HUES64 (cell line): ENCODE results near the gene BMP7.

Experiments
- H3K27ac ChIP-seq: 2 replicates; pipeline ENCODE4 v1.7.0; 2013; ENCODE audit warnings: low read depth, low read length, inconsistent platforms
- H3K27me3 ChIP-seq: 2 replicates; pipeline ENCODE4 v1.6.1; 2013; ENCODE audit warnings: mild to moderate bottlenecking, low read length; ENCODE audit not compliant: insufficient read depth
- H3K36me3 ChIP-seq: 2 replicates; pipeline ENCODE4 v1.6.1; 2013; ENCODE audit warnings: mild to moderate bottlenecking, low read length; ENCODE audit not compliant: insufficient read depth
- H3K4me1 ChIP-seq: 2 replicates; pipeline ENCODE4 v1.6.1; 2013; ENCODE audit warnings: mild to moderate bottlenecking, low read length, moderate library complexity; ENCODE audit not compliant: insufficient read depth
- H3K4me3 ChIP-seq: 2 replicates; pipeline ENCODE4 v1.5.1; 2013; ENCODE audit warnings: mild to moderate bottlenecking, low read length, moderate library complexity
- H3K9ac ChIP-seq: 2 replicates; pipeline ENCODE4 v1.6.1; 2013; ENCODE audit warnings: mild to moderate bottlenecking, low read depth, low read length
- H3K9me3 ChIP-seq: 2 replicates; pipeline ENCODE4 v1.6.1; 2013; ENCODE audit warnings: low read depth, low read length; ENCODE audit not compliant: insufficient read depth
- WGBS: fragments of 150-250, 120-280 bp; methylation state at CpG from one replicate; pipeline ENCODE4 v1.1.7; 2013; ENCODE audit warnings: missing lambda C conversion rate; 5-methylcytosine and 5-hydroxymethylcytosine counted together

The BMP7 gene

DNA sequence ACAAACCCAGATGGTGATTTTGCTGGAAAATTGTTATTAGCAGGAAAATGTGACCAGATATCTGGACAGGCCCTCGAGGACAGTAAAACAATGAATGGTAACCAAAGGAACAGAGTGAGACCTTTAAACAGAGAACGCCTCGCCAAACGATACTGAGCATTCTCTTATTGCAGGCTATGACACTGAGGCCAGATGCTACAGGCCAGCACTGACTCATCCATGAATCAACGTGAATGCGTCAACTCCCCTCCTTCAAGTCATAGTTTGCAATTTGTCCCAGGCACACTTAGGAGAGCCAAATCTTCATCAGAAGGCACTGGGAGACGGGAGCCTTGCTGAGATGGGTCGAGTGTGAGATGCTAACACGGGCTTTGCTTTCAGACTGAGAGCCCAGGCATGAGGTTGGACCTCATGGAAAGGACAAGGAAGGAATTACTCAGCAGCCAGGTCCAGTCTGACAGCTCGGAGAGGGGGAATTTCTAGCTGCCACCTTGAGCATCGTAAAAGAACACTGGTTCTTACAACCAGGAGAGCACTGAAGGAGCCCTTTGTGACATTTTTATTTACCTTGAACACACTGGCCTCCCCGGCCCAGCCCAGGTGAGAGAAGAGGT lies 60.7 kb downstream of the BMP7 start:
- no peak overlapping the region for H3K4me3 ChIP-seq
- 84% methylated on average over 12 of the region's 12 CpGs for WGBS
- no peaks in the 10 kb centered on the region for H3K27me3 ChIP-seq
- H3K36me3 ChIP-seq = peaks cover 11% of the 10 kb centered on the region; the same call in 1 of the 2 replicates
- H3K4me1 ChIP-seq = peaks cover 1% of the 10 kb centered on the region; the same call in 1 of the 2 replicates
- H3K27ac ChIP-seq = no peak overlapping the region
- H3K9ac ChIP-seq = no peak overlapping the region
- 0 out of 2 replicates have a peak, but pooled peaks cover 2% of the 10 kb centered on the region for H3K9me3 ChIP-seq

GRCh38 chr20:57203986-57204385 lies 62.5 kb downstream of the BMP7 start:
- WGBS = 95% methylated on average over 7 of the region's 7 CpGs
- no peaks in the 10 kb centered on the region for H3K27me3 ChIP-seq

DNA sequence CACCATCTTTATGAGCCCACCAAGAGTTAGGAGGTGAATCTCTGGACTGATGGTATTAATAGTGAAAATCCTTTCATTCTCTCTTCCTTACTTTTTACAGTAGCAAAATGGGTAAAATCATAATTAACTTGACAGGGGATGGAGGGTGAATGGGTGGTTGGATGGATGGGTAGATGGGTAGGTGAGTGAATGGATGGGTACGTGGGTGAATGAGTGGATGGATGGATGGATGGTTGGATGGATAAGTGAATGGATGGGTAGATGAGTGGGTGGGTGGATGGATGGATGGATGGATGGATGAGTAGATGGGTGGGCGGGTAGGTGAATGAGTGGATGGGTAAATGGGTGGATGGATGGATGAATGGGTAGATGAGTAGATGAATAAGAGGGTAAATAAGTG lies 63.2 kb downstream of the BMP7 start:
- Histone ChIP-seq H3K27me3 (no peaks in the 10 kb centered on the region), H3K36me3 (peaks cover 4% of the 10 kb centered on the region; the same call in 1 of the 2 replicates), H3K9ac (no peak overlapping the region), H3K9me3 (0 out of 2 replicates have a peak, but pooled peaks cover 2% of the 10 kb centered on the region), H3K4me3 (no peak overlapping the region), H3K27ac (no peak overlapping the region), H3K4me1 (peaks cover 12% of the 10 kb centered on the region)
- 96% methylated on average over 2 of the region's 2 CpGs for WGBS

More at GRCh38 chr20:57203986-57204385, 62.5 kb downstream of the BMP7 start:
- H3K9ac ChIP-seq = no peak overlapping the region
- H3K36me3 ChIP-seq = peaks cover 8% of the 10 kb centered on the region; the same call in 1 of the 2 replicates
- H3K27ac ChIP-seq = no peak overlapping the region
- H3K4me1 ChIP-seq = peaks cover 4% of the 10 kb centered on the region
- 0 out of 2 replicates have a peak, but pooled peaks cover 2% of the 10 kb centered on the region for H3K9me3 ChIP-seq
- H3K4me3 ChIP-seq = no peak overlapping the region

GRCh38 chr20:57202309-57202708 lies 64.1 kb downstream of the BMP7 start:
- 0 out of 2 replicates have a peak, but pooled peaks cover 3% of the 10 kb centered on the region for H3K36me3 ChIP-seq
- H3K4me3 ChIP-seq = no peak overlapping the region
- H3K9ac ChIP-seq = no peak overlapping the region
- 0 out of 2 replicates have a peak, but pooled peaks cover 2% of the 10 kb centered on the region for H3K9me3 ChIP-seq
- H3K27me3 ChIP-seq = no peaks in the 10 kb centered on the region
- peaks cover 15% of the 10 kb centered on the region for H3K4me1 ChIP-seq
- no peak overlapping the region for H3K27ac ChIP-seq
- 94% methylated on average over 14 of the region's 14 CpGs for WGBS

GRCh38 chr20:57200882-57201695 lies 65.4 kb downstream of the BMP7 start:
- no peak overlapping the region for H3K4me3 ChIP-seq
- no peak overlapping the region for H3K9ac ChIP-seq
- 91% methylated on average over 7 of the region's 7 CpGs for WGBS
- 0 out of 2 replicates have a peak, but pooled peaks cover 3% of the 10 kb centered on the region for H3K36me3 ChIP-seq
- H3K4me1 ChIP-seq = peaks cover 16% of the 10 kb centered on the region
- no peak overlapping the region for H3K27ac ChIP-seq
- H3K9me3 ChIP-seq = no peaks in the 10 kb centered on the region
- no peaks in the 10 kb centered on the region for H3K27me3 ChIP-seq

DNA sequence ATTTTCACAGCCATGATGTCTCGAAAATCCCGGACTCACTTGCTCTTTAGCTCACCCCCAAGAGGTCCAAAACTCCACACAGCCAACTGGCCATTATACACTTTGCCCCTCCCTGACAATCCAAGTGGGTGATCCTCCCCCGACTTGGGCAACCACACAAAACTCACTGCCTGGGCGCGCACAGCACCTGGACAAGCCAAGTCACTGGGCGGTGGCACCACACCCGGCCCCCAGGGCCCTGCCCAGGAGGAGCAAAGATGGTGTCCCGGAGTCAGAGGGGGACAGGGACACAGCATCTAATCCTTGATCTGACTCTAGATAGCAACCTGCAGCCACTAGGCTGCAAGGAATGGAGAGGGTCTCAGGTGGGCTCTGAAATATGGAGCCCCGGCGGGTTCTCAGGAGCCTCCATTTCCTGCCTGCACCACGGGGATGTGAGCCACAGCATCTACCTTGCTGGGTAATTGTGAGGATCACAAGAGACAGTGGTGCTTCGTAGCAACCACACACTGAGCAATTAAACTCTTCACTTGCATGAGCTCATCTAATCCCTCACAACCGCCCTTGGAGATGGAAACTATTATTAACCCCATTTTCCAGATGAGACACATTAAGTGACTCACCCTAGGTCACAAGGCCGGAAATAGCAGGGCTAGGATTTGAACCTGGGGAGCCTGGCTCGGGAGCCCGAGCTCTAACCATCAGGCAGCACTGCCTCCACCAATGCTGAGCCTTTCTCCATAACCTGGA lies 66.6 kb downstream of the BMP7 start:
- no peak overlapping the region for H3K9ac ChIP-seq
- no peaks in the 10 kb centered on the region for H3K27me3 ChIP-seq
- H3K27ac ChIP-seq = no peak overlapping the region
- 91% methylated on average over 16 of the region's 16 CpGs for WGBS
- H3K4me3 ChIP-seq = no peak overlapping the region
- no peaks in the 10 kb centered on the region for H3K9me3 ChIP-seq
- H3K4me1 ChIP-seq = peaks cover 16% of the 10 kb centered on the region
- H3K36me3 ChIP-seq = 0 out of 2 replicates have a peak, but pooled peaks cover 6% of the 10 kb centered on the region

GRCh38 chr20:57198132-57199072 lies 68.0 kb downstream of the BMP7 start:
- Histone ChIP-seq H3K27me3 (no peaks in the 10 kb centered on the region), H3K9ac (0 out of 2 replicates have a peak overlapping the region, but pooled peaks have one; percentile 6), H3K9me3 (no peaks in the 10 kb centered on the region), H3K27ac (peak overlapping the region; percentile 57), H3K36me3 (0 out of 2 replicates have a peak, but pooled peaks cover 6% of the 10 kb centered on the region), H3K4me3 (no peak overlapping the region), H3K4me1 (peaks cover 16% of the 10 kb centered on the region)
- 49% methylated on average over 24 of the region's 24 CpGs for WGBS

DNA sequence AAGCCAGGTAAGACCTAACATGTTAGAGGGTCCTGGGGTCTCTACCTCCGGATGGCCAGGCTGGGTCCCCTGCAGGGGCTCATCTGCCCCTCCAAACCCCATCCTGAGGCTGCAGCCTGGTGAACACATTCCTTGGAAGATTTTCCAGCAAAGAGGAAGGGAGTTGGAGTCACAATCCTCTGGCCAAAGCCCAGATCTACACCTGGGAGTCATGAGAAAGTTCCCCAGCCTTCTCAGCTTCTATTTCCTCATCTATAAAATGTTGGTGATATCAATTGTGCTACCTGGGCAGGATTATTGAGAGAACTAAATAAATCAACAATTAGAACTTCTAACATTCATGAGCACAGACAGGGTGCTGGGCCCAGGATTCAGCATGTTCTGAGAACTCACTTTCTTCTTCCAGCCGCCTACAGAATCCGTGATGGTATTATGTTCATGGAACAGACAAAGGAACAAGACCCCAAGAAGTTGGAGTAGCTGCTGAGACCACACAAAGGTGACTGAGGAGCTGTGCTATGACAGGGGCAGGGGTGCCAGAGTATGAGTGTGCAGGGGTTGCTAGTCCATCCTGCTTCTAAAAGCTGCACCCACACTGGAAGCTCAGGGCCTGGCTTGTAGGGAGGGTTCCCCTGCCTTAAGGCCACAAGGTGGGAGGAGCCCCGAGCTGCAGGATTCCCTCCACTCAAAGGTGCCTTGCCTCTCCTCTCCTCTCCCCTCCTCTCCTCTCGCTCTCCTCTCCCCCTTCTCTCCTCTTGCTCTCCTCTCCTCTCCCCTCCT lies 68.9 kb downstream of the BMP7 start:
- Histone ChIP-seq H3K9me3 (no peaks in the 10 kb centered on the region), H3K27me3 (no peaks in the 10 kb centered on the region), H3K4me1 (peaks cover 16% of the 10 kb centered on the region), H3K36me3 (0 out of 2 replicates have a peak, but pooled peaks cover 6% of the 10 kb centered on the region), H3K9ac (no peak overlapping the region), H3K27ac (no peak overlapping the region), H3K4me3 (no peak overlapping the region)
- WGBS = 77% methylated on average over 5 of the region's 5 CpGs

GRCh38 chr20:57195469-57196100 lies 70.9 kb downstream of the BMP7 start:
- H3K4me3 ChIP-seq = no peak overlapping the region
- 0 out of 2 replicates have a peak, but pooled peaks cover 3% of the 10 kb centered on the region for H3K36me3 ChIP-seq
- no peak overlapping the region for H3K27ac ChIP-seq
- H3K9ac ChIP-seq = no peak overlapping the region
- WGBS = 93% methylated on average over 20 of the region's 20 CpGs
- no peaks in the 10 kb centered on the region for H3K9me3 ChIP-seq
- peaks cover 16% of the 10 kb centered on the region for H3K4me1 ChIP-seq
- H3K27me3 ChIP-seq = no peaks in the 10 kb centered on the region
